NCI-H2081 treated with DMSO at 0.1 percent for 48 hours (cell line): Measurements from ENCODE around the gene SLC44A1.

Experiments used
- DNase-seq: peaks from one replicate; lab custom pipeline; 2025; lab: John Stamatoyannopoulos, UW

Gene SLC44A1

DNA sequence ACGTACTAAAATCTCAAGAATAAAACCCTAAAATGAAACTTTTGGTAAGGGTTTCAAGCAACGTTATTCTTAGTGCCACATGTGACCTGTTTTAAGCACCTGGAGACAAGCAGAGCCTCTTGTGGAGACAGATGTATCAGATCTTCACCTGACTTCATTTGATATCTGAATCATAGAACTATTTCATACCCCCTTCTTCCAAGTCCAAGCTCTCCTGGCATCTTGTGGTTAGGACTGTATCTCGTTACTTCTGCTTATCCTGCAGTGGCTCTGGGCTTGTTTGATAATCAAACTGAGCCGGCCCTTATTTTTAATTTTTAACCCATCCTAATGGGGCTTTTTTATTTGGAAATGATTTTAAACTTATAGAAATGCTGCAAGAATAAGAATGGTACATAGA, 192.3 kb downstream of the SLC44A1 start:
- no peak for DNase-seq

DNA sequence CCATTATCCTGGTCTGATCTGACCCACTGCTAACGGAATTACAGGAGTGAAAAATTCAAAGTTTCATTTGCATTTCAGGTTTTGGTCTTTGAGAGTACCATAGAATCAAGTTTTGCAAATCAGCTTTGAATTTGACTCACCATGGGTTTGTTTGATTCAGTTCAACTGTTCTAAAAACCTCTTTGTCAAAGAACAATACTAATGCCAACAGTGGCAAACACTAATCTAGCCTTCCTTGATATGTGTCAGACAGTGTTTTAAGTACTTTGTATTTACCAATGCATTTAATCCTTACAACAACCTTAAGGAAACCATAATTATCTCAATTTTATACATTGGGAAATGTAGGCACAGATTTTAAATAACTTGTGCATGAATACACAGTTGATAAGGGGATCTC, 193.3 kb downstream of the SLC44A1 start:
- no peak for DNase-seq

DNA sequence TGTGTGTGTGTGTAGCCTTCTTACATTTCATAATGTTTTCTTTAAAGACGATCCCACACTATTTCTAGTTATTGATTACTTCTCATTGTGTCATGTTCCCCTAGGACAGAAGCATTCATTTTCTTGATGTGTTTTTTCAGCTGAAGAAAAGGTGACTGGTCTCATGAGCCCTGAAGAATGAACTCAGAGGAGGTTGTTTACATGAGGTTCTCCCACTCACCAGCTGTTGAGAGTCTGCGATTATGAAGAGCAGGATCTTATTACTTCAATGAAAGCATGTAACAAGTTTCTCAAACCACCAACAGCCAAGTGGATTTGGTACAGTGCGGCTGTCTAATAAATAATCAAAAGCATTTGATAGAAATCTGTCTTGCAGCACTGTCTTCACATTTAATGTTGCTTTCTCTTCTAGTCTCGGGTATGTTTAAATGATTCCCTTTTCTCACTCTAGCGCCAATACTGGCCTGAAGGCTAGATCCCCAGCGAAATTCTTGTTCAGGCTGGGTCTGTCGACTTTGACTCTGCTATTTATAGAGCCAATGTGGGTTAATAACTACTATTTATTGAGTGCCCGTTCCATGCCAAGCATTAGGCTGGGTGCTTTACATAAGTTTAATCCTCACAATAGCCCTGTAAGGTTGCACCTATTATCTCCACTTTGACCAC, 193.8 kb downstream of the SLC44A1 start:
- no peak for DNase-seq

DNA sequence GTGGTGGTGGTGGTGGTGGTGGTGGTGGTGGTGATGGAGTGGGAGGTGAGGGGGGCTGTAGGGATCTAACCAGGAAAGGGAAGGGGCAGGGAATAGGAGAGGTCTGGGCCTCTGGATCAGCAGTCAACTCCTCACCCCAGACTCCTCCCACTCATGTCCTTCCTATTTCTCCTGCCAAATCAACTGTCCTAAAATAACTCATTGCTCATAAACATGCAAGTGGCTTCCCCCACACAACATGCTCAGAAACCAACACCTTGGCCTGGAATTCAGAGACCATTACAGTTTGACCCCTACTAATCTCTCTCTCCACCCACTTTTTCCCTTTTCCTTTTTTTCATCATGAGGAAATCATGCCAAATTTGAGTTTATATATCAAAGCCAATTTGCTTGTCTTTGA, 195.0 kb downstream of the SLC44A1 start:
- DNase-seq: no peak

DNA sequence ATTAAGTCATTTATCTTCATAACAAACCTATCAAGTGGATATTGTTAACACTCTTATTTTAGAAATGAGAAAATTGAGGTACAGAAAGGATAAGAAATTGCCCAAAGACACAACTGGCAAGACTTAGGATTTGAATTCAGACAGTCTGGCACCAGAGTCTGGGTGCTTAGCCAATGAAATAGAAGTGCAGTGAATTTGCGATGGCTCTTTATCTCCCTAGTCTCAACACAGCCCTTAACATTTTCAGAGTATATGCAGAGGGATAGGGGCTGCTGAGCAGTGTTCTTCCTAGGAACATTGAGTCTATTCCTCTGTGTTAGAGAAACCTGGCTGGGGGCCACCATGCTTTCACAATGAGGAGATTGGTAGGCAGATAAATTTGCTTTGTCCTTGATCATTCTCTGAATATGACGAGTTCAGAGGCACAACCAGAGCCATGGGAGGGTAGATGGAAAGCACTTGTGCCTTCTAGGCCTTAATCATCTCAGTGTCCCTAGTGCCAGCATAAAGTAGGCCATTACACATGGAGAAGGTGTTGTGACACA, 197.2 kb downstream of the SLC44A1 start:
- no peak for DNase-seq

DNA sequence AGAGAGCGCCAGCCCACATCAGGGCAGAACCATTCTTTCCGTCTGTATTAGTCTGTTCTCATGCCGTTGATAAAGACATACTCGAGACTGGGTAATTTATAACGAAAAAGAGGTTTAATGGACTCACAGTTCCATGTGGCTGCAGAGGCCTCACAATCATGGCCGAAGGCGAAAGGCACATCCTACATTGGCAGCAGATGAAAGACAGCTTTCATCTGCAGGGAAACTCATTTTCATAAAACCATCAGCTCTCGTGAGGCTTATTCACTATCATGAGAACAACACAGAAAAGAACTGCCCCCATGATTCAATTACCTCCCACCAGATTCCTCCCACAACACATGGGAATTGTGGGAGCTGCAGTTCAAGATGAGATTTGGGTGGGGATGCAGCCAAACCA, 198.7 kb downstream of the SLC44A1 start:
- no peak for DNase-seq

DNA sequence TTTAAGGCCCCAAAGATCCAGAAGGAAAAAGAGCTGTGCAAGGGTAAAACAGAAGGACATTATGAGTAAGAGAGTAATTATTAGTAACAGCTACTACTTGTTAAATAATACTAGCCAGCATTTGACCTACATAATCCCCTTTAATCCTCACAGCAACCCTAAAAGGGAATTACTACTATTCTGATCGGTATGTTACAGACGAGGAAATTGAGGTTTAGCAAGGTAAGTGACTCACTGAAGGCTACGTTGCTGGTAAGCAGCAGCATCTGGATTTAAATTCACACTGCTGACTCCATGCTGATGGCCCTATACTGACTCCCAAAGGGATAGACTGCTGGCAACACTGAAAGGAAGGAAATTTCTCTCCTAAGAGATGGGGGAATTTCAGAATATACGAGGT, 199.7 kb downstream of the SLC44A1 start:
- DNase-seq: no peak

DNA sequence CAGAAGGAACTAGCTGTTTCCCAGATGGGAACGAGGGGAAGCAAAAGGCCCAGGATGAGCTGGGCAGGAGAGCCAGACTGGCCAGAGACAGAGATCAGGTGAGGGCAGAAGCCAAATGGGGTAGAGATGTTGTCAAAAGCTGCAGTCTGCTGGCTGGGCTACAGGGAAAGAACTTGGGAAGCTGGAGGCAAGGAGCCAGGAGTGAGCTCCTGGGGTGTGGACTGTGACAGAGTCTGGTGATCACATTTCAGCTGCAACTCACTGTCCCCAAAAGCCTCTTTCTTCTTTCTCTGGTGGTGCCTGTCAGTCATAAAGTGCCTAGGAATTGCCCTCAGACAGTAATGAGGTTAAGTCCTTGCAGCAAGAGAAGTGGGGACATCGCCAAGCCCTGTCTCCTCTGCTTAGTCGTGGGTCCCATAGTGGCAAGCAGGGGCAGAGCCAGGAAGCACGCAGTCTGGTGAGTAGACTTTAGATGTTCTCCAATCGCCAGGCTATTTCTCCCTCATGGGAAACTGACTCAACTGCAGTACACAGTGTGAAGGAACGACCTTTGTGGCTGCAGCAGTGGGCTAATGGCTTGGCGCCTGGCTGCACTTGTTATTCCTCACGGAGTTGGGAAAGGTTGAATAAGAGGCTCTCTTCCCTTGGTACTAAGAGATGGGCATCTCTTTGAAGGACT, 200.9 kb downstream of the SLC44A1 start:
- no peak for DNase-seq

DNA sequence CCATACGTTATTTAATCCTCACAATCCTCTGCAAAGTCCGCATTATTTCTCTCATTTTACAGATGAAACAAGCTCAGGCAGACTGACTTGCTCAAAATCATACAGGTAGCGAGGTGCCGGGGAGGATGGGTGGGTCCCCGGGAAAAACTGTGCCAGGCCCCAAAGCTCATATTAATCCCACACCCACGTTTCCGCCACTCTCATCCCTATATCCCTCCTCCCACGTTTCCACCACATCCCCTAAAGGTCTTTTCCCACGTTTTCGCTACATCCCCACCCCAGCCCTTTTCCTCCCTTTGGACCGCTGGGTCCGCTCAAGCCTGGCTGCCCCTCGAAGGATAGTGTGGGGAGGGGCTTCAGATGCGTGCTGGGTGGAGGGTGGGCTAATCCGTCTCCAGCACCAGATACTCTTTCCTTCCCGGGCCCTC, 202.9 kb downstream of the SLC44A1 start:
- no peak for DNase-seq

DNA sequence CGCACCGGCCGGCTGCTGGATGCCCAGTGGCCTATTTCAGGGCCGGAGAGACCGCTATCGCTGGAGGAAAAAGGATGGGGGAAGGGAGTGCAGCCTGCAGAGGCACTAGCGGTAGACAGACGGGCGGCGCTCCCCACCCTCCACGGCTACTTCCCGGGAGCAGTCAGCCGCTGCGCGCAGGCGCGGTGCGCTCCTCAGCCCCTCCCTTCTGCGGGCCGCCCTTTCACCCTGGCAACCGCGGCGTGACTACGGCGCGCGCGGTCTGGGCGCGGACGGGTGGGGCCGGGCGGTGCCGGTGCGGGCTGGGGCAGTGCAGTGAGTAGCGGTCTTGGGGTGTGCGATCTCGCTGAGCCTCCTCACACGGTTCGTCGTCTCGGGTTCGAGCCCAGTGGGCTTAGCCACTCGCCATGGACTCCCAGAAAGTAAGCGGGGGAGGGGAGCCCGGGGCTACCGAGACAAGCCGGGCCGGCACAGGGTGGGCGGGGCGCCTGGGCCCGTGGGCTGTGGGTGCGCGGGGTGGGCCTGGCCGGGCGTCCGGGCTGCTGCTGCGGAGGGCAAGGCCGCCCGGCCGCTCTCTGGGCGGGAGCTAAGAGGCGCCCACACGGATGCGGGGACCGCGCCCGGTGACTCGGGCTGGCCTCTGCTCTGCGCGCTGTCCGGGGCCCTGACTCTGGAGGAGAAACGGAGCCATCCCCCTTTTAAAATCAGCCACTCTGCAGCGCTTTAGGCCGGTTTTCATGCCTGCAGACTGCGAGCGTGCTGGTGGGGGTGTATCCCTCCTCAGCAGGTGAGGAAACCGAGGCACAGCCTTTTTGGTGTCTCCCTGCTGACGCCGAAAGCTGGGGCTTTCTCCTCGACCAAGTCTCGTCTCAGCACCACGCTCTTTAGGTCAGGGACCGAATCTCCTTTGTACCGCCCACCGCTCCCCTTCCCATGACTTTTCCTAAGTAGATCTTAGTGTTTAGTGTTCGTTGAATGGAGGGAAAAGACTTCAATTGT, 203.7 kb downstream of the SLC44A1 start, which contains the start of gene FSD1L:
Gene FSD1L (plus strand): TSS at position 221 of the 999 bp plus-strand sequence. CDS start 187 bp downstream, at position 408.
- DNase-seq: peak; percentile 52

DNA sequence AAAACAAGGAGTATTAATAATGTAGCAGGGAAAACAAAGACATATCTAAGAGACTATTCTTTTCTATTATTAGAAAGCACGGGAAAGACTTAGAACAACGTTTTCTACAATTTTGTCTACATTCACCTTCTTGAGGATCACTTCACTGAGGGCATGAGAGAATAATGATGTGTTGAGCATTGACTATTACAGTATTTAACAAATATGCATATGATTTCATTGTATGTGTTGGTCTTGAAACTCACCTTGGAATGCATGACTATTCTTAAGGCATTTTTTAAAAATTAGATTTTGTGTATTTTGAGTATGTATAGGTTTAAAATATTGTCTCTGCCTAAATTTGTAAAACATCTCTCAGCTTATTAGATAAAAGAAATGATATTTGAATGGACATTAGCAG, 204.6 kb downstream of the SLC44A1 start:
- no peak for DNase-seq

DNA sequence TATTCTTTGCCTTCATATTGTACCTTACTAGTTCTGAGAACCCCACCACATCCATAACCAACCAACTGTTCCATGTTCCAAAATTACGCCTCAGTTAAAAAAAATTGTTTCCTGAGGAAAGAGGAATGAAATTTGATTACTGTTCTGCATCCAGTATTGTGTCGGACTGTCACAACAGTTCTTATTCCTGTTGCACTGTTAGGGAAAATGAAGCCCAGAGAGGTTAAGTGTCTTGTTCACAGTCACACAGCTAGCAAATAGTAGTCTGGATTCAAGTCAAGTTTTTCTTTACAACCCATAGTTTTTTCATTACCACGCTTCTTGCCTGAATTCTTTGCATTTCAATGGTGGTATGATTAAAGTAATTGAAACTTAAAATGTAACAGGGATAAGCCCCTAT, 207.7 kb downstream of the SLC44A1 start:
- no peak for DNase-seq

DNA sequence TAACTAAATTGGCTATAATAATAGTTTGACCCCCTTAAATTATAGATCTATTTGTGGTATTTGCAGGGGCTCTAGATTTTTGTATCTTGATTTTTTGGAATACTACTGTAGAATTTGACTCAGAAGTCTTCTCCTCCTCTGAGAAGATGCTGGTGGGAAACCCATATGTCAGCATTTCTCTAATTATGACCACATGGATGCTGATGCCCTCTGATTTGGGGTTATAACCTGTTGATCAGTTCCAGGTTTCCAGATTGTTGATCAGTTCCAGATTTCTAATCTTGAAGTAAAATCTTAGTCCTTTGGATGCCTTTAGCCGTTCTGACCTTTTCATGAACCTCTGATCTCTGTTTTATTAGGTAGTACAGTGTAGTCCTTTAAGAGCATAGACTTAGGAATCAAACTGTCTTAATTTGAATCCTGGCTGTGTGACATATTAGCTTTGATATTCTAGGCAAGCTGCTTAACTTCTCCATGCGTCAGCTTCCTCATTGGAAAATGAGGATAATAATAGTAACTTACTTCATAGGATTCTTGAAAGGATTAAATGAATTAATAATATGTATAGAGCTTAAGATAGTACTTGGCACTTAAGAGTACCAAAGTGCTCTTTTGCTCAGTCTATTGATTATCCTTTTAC, 211.5 kb downstream of the SLC44A1 start:
- no peak for DNase-seq

DNA sequence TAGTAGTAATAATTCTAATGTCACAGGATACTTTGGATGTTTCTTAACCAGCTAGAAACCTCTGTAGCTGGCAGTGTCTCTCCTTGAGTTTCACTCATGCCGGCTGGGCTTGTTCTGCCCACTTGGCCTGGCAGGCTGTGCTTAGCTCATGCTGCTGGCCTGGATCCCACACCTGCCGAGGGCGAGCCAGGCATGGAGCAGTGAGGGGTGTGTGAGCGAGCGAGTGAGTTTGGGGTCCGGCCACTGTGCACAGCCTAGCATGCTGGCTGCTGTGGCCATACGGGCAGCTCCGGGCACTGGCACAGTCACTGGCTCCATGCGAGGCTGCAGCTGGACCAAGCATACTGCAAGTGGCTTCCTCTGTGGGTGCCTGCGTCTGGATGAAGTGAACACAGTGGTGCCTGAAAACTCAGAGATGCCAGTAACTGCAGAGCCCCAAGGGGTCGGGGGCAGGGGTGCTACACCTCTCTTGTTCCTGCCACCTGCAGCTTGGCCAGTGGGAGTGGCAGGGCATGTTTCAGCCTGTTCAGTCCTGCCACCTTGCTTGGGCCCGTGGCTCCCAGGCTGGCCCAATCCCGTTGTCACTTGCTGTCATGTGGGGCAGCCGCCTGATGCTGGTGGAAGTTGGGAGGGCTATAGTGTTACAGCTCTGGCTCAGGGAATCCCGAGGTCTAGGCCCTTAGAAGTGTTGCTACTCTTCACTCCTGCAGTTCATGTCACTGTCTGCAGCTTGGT, 213.3 kb downstream of the SLC44A1 start:
- no peak for DNase-seq

DNA sequence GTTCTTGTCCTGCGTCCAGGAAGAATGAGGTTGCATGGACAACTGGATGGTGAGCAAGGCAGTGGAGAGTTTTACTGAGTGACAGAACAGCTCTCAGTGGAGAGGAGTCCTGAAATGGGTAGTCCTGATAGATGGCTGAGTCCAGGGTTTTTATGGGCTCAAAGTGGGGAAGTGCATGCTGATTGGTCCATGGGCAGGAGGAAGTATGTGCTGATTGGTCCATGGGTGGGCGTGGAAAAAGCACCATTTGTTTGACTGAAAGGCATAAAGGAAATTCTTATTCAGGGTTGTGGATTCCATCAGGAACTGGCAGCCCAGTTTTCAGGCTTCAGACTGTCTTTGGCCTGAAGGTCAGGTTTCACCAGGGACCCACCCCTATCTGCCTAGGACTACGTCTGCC, 214.0 kb downstream of the SLC44A1 start:
- DNase-seq: no peak

DNA sequence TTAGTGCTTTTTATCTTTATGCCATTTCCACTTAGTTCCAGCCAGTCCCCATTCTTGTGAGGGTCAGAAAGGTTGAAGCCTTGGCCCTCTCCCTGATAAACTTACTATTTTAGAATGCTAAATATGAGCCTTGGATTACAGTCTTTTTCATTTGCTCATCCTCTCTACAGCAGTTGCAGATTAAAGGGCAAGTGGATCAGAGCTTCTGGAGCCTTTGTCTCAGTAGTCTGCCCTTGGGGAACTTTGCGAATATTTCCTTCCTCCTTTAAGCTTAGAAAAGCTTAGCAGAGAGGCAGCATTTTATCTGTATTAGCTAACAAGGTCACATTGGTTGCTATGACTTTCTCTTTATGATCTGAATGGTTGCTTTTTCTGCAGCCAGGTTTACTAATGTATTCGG, 214.9 kb downstream of the SLC44A1 start:
- DNase-seq: no peak

DNA sequence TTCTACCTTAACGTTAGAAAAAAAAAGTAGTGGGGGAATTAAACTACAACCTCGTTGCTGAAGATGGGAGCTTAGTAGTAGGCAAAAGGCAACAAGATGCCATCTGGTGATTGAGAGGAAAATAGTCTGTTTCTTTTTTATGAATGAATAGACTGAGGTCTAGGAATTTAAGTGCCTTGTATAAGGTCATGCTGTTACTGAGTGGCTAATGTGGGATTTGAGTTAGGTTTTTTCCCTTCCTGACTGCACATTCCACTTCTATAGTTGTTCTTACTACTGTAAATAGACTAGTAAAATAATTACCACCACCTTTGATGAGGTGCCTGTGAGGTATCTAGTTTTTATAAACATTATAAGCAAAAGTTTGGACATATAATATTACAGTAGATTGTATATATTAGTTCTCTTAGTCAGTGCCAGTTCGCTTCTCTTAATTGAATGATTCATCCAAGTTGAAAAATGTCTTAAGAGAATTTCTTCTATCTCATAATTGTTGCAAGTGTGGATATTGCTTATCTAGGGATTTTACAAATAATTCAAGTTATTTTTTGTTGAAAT, 222.5 kb downstream of the SLC44A1 start:
- DNase-seq: no peak

DNA sequence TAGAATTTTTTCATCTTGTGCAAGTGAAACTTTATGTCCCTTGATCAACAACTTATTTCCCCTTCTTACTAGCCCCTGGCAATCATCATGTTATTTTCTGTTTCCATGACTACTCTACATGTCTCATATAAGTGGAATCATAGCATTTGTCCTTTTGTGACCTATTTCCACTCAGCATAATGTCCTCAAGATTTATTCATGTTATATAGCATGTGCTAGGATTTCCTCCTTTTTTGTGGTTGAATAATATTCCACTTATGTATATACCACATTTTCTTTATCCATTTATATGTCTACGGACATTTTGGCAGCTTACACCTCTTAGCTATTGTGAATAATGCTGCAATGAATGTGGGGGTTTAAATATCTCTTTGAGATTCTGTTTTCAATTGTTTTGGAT, 224.4 kb downstream of the SLC44A1 start:
- DNase-seq: no peak

DNA sequence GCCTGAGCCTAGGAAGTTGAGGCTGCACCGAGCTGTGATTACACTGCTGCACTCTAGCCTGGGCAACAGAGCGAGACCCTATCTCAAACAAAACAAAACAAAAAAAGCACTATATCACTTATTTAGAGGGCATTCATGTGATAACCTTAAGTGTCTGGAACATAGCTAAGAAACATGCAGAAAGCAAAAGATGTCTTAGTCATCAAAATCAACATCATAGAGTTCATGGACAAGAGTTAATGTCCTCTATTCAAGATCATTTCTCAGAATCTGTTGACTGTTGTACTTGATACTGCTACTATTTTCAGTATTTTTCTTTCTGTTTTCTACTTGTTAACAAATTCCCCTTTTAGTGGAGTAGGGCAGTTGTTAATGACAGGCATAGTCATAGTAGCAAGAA, 228.8 kb downstream of the SLC44A1 start:
- no peak for DNase-seq

DNA sequence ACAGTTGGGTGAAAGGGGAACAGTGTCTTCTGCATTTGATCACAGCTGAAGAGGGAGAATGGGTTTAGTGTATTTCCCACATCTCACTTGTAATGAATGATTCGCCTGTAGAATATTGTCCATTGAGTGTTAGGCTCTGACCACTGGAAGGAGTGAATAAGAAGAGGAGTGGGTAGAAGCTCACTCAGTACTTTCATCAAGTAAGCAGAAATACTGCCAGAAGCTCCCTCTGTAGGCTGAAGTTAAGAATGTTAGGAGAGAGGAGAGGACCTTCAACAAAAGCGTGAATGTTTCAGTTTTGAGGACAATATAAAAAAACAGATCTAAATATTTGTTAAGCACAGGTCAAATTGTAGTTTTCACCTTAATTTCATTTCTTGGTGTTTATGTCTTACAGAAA, 230.9 kb downstream of the SLC44A1 start:
- DNase-seq: no peak

DNA sequence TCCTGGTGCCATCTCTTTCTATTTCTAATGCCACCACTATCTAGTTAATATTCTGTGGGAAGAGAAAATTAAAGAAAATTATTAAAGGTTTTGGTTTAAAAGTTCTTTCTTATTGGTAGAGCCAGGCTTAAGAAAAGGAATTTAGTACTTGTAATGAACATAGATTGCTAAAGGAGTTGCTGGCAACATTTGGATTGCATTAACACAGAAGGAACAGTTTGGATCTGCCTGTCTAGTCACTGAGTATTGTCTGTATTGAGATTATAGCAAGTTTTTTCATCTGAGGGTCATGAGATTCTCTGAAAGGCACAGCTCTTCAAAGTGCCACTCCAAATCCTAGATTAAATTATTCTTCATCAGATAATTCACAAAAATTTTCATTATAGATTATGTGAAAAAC, 235.4 kb downstream of the SLC44A1 start:
- DNase-seq: no peak
